B cell (primary cell): Measurements from ENCODE around the gene P4HA2. TPM values are rescaled to one million over a fixed set of nuclear protein-coding genes. Genes with fewer than 3 reads are reported as not detected.

Experiments
- ATAC-seq: fragments of 200-7000 bp; cut with Tn5 transposase; one replicate; pipeline ENCODE4 v1.10.0; 2021; ENCODE audit warnings: low read depth, mild to moderate bottlenecking, moderate number of reproducible peaks, moderate library complexity
- CTCF ChIA-PET: fragments of 350-600 bp; sonication (Branson Sonifier 250); formaldehyde crosslinking; loops from one replicate; lab custom pipeline; 2021; ENCODE audit warnings: antibody characterized with exemption, inconsistent platforms; lab: Charles Lee
- POLR2A ChIA-PET: fragments of 350-600 bp; sonication (Branson Sonifier 250); formaldehyde crosslinking; loops from one replicate; lab custom pipeline; 2021; ENCODE audit warnings: antibody characterized with exemption; lab: Charles Lee
- DNase-seq: peaks from one replicate; pipeline ENCODE4 v3.0.0; 2013
- H2AFZ ChIP-seq: 2 replicates; pipeline ENCODE4 v1.6.1; 2012; ENCODE audit warnings: mild to moderate bottlenecking, low read depth, low read length; ENCODE audit not compliant: insufficient read depth, poor library complexity, severe bottlenecking
- H3K27ac ChIP-seq, 2 donors: 1 replicate in 1 of 2; 2 replicates in 1 of 2; pipeline ENCODE4 v1.5.1; 2012 to 2013; ENCODE audit warnings: low read length in 2 of 2, mild to moderate bottlenecking in 2 of 2, moderate library complexity in 1 of 2
- H3K27me3 ChIP-seq, 4 experiments: fragments of 200-600 bp in 1 of 4; sonication (generic) in 1 of 4; replicated peaks in 1 of 4; 1 replicate in 2 of 4; 2 replicates in 2 of 4; pipeline versions ENCODE4 v1.6.1 to v1.7.0; 2013 to 2016; ENCODE audit warnings: low read length in 3 of 4, mild to moderate bottlenecking in 2 of 4, mixed read lengths in 1 of 4, moderate library complexity in 1 of 4; ENCODE audit not compliant: insufficient read depth in 4 of 4, control insufficient read depth in 3 of 4; ENCODE audit errors: control extremely low read depth in 1 of 4
- H3K36me3 ChIP-seq, 2 experiments: replicated peaks in 1 of 2; 1 replicate in 1 of 2; 2 replicates in 1 of 2; pipeline versions ENCODE4 v1.6.1 to v1.7.1; 2013; ENCODE audit warnings: low read length in 1 of 2; ENCODE audit not compliant: insufficient read depth in 2 of 2, control insufficient read depth in 1 of 2; ENCODE audit errors: control extremely low read depth in 1 of 2, extremely low read depth in 1 of 2
- H3K4me1 ChIP-seq, 2 donors: fragments of 200-600 bp in 1 of 2; sonication (generic) in 1 of 2; 1 replicate in 1 of 2; 2 replicates in 1 of 2; pipeline versions ENCODE4 v1.5.1 to v1.6.1; 2013 to 2017; ENCODE audit warnings: low read length in 2 of 2; ENCODE audit not compliant: control insufficient read depth in 2 of 2, insufficient read depth in 2 of 2
- H3K4me2 ChIP-seq: replicated peaks from 2 replicates; pipeline ENCODE3; 2012; ENCODE audit warnings: mild to moderate bottlenecking, low read depth, low read length; ENCODE audit not compliant: poor library complexity, severe bottlenecking
- H3K4me3 ChIP-seq, 5 experiments: fragments of 200-600 bp in 1 of 5; sonication (generic) in 1 of 5; 1 replicate in 3 of 5; 2 replicates in 2 of 5; pipeline versions ENCODE4 v1.5.1 to v1.7.0; 2011 to 2016; ENCODE audit warnings: low read length in 4 of 5, mild to moderate bottlenecking in 4 of 5, low read depth in 2 of 5, control low read depth in 1 of 5, moderate library complexity in 1 of 5; ENCODE audit not compliant: insufficient read depth in 1 of 5; ENCODE audit errors: control extremely low read depth in 1 of 5, extremely low read depth in 1 of 5
- H3K79me2 ChIP-seq: fragments of 200-600 bp; sonication (generic); one replicate; pipeline ENCODE4 v1.6.0; 2016; ENCODE audit warnings: low read length; ENCODE audit not compliant: control insufficient read depth, insufficient read depth
- H3K9ac ChIP-seq: fragments of 200-600 bp; sonication (generic); 2 replicates; pipeline ENCODE4 v1.6.1; 2017; ENCODE audit warnings: mild to moderate bottlenecking, low read length, moderate library complexity
- H3K9me3 ChIP-seq, 3 donors: one replicate each; pipeline versions ENCODE4 v1.6.1 to v1.7.1; 2013; ENCODE audit warnings: low read length in 2 of 3; ENCODE audit not compliant: control insufficient read depth in 2 of 3, insufficient read depth in 1 of 3; ENCODE audit errors: control extremely low read depth in 1 of 3
- H4K20me1 ChIP-seq: 2 replicates; pipeline ENCODE4 v1.6.0; 2012; ENCODE audit warnings: mild to moderate bottlenecking, low read length; ENCODE audit not compliant: insufficient read depth, control insufficient read depth, poor library complexity, severe bottlenecking
- H3K27ac Mint-ChIP-seq: one replicate; pipeline ENCODE4 v1.8.0; 2021; ENCODE audit warnings: mixed read lengths
- H3K27me3 Mint-ChIP-seq: one replicate; pipeline ENCODE4 v1.8.0; 2021; ENCODE audit warnings: mixed read lengths
- H3K4me1 Mint-ChIP-seq: one replicate; pipeline ENCODE4 v1.8.0; 2021; ENCODE audit warnings: mixed read lengths
- H3K4me3 Mint-ChIP-seq: one replicate; pipeline ENCODE4 v1.8.0; 2021; ENCODE audit warnings: mixed read lengths
- H3K9me3 Mint-ChIP-seq: one replicate; pipeline ENCODE4 v1.8.0; 2022; ENCODE audit warnings: mixed read lengths; ENCODE audit not compliant: insufficient read depth
- EZH2 ChIP-seq: IDR thresholded peaks from 2 replicates; pipeline ENCODE4 v1.6.1; 2012; ENCODE audit warnings: borderline replicate concordance, low read depth, mild to moderate bottlenecking, moderate library complexity, low read length; ENCODE audit not compliant: insufficient read depth, poor library complexity, severe bottlenecking
- WGBS: methylation state at CpG from one replicate; pipeline ENCODE4 v1.1.5; 2013; ENCODE audit warnings: missing lambda C conversion rate; ENCODE audit not compliant: insufficient coverage; 5-methylcytosine and 5-hydroxymethylcytosine counted together
- intact Hi-C: fragments of 100-400 bp; cut with micrococcal nuclease; formaldehyde crosslinking; loops from one replicate; pipeline ENCODE4 v1.10.0; 2022
- polyA plus RNA-seq: library from polyadenylated mRNA; depleted of rRNA; stranded (reverse); fragments of >200 nt; gene quantifications from 2 replicates; pipeline ENCODE4 v1.2.3, GENCODE V29; 2012
- total RNA-seq, 2 donors: library from RNA; stranded (reverse); fragments of 120-200 nt in 1 of 2; gene quantifications; 1 replicate in 1 of 2; 2 replicates in 1 of 2; pipeline versions ENCODE4 v1.2.3 to v1.2.4, GENCODE V29; 2013 to 2022
- TF ChIP-seq, protein P1 (sequence below): fragments of 200-600 bp; IDR thresholded peaks from one replicate; pipeline ENCODE4 v1.8.0; 2022; ENCODE audit warnings: antibody characterized with exemption, mild to moderate bottlenecking

Gene P4HA2
- total and polyA plus RNA-seq, 2 donors (not counting 1 experiment from before 2014, with no cell fraction given): 0.09 to 0.25 TPM

DNA sequence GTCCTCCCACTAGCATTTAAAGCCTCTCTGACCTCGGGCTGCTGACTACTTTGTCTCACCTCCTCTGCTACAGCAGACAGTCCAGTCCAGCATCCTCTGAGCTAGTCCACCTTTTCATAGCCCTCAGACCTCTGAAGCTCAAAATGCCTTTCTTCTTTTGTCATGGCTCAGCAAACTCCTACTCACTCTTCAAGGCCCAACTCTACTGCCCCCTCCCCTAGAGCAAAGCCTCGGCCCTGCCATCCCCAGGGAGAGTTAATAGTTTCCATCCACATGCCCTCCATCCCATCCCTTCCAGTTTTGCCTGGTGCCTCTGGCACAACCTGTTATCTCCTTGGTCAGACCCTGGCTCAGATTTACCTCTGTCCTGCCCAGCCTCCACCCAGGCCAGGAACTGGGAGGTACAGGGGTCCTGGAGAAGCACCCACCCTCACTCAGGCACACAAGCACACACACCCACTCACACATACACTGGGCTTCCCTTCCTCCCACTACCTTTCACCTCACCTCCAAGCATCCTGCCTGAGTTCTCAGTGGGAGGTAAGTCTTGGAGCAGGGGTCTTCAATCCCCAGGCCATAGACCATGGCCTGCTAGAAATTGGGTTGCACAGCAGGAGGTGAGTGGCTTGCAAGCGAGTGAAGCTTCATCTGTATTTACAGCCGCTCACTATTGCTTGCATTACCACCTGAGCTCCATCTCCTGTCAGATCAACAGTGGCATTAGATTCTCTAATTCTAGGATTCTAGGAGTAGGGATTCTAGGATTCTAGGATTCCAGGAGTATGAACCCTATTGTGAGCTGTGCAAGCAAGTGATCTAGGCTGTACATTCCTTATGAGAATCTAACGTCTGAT lies 47.9 kb upstream of the P4HA2 start:
- no peak overlapping the region for H3K4me2 ChIP-seq
- intact Hi-C loops: no loop called here
- Mint-ChIP-seq H3K9me3 (no peaks in the 10 kb centered on the region), H3K27ac (no peak overlapping the region), H3K27me3 (peaks cover 18% of the 10 kb centered on the region), H3K4me1 (peaks cover 12% of the 10 kb centered on the region), H3K4me3 (no peak overlapping the region)
- DNase-seq: no peak
- CTCF ChIA-PET: interaction anchor here (1.0 to 2.8 kb wide), 4 partner anchors 16 to 225 kb away, joined by 3 to 8 read pairs (median 4); no protein-coding TSS in a partner anchor
- POLR2A ChIA-PET: interaction anchor here (0.7 kb wide), 1 partner anchor 232 kb away, joined by 3 read pairs; no protein-coding TSS in a partner anchor
- H4K20me1 ChIP-seq: no peaks in the 10 kb centered on the region
- no peak overlapping the region for H3K9ac ChIP-seq
- H3K79me2 ChIP-seq: no peaks in the 10 kb centered on the region
- H3K36me3 ChIP-seq: no peaks in the 10 kb centered on the region
- no peak overlapping the region for H3K4me3 ChIP-seq
- H3K4me1 ChIP-seq: peaks cover 10 to 12% of the 10 kb centered on the region in 2 donors
- no peak overlapping the region for H2AFZ ChIP-seq
- ATAC-seq: no peak
- no peak overlapping the region for H3K27ac ChIP-seq
- WGBS: 73% methylated on average over 2 of the region's 5 CpGs
- no peak for TF ChIP-seq EZH2
- TF ChIP-seq, protein P1, sequence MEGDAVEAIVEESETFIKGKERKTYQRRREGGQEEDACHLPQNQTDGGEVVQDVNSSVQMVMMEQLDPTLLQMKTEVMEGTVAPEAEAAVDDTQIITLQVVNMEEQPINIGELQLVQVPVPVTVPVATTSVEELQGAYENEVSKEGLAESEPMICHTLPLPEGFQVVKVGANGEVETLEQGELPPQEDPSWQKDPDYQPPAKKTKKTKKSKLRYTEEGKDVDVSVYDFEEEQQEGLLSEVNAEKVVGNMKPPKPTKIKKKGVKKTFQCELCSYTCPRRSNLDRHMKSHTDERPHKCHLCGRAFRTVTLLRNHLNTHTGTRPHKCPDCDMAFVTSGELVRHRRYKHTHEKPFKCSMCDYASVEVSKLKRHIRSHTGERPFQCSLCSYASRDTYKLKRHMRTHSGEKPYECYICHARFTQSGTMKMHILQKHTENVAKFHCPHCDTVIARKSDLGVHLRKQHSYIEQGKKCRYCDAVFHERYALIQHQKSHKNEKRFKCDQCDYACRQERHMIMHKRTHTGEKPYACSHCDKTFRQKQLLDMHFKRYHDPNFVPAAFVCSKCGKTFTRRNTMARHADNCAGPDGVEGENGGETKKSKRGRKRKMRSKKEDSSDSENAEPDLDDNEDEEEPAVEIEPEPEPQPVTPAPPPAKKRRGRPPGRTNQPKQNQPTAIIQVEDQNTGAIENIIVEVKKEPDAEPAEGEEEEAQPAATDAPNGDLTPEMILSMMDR: no peak
- H3K9me3 ChIP-seq: peaks cover 0 to 8% (median 0%) of the 10 kb centered on the region in 3 donors
- H3K27me3 ChIP-seq: peaks cover 0 to 23% (median 3%) of the 10 kb centered on the region in 4 experiments
